Measurements from ENCODE around the gene P4HA2. TPM values are rescaled to one million over a fixed set of nuclear protein-coding genes. Genes with fewer than 3 reads are reported as not detected.

The P4HA2 gene
- total and polyA plus RNA-seq, 2 experiments from 2014 or later, result 139 to 246 TPM

GRCh38 chr5:132206782-132207181 lies 20.9 kb downstream of the P4HA2 start:
- TF ChIP-seq EZH2 (IDR thresholded peaks at IDR 0.05; ENCODE audit: borderline replicate concordance), result no peak
- TF ChIP-seq, protein P1, sequence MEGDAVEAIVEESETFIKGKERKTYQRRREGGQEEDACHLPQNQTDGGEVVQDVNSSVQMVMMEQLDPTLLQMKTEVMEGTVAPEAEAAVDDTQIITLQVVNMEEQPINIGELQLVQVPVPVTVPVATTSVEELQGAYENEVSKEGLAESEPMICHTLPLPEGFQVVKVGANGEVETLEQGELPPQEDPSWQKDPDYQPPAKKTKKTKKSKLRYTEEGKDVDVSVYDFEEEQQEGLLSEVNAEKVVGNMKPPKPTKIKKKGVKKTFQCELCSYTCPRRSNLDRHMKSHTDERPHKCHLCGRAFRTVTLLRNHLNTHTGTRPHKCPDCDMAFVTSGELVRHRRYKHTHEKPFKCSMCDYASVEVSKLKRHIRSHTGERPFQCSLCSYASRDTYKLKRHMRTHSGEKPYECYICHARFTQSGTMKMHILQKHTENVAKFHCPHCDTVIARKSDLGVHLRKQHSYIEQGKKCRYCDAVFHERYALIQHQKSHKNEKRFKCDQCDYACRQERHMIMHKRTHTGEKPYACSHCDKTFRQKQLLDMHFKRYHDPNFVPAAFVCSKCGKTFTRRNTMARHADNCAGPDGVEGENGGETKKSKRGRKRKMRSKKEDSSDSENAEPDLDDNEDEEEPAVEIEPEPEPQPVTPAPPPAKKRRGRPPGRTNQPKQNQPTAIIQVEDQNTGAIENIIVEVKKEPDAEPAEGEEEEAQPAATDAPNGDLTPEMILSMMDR (IDR thresholded peaks at IDR 0.05; ENCODE audit: poor library complexity), result no peak
- no peak for TF ChIP-seq EZH2phosphoT487 (IDR thresholded peaks at IDR 0.05; ENCODE audit: low read depth, severe bottlenecking, unreplicated experiment)
- H3K4me1 ChIP-seq (ENCODE audit: insufficient read depth), result no peaks in the 10 kb centered on the region

GRCh38 chr5:132205385-132206125 lies 22.1 kb downstream of the P4HA2 start:
- Histone ChIP-seq H3K9me3 (ENCODE audit: low read depth) (no peaks in the 10 kb centered on the region), H3K9me2 (replicated peaks; ENCODE audit: insufficient read depth) (no peaks in the 10 kb centered on the region), H3K27me3 (no peaks in the 10 kb centered on the region), H3K4me1 (ENCODE audit: insufficient read depth) (no peaks in the 10 kb centered on the region), H3K36me3 (replicated peaks; ENCODE audit: insufficient read depth, low read depth) (no peaks in the 10 kb centered on the region), H3K27ac (no peak overlapping the region), H4K20me1 (ENCODE audit: insufficient read depth, poor library complexity, severe bottlenecking) (no peaks in the 10 kb centered on the region), H2AFZ (no peak overlapping the region), H3K4me2 (no peak overlapping the region), H3K4me3 (no peak overlapping the region), H3K79me2 (no peaks in the 10 kb centered on the region)
- no peak for DNase-seq (ENCODE audit: low spot score)
- 77% methylated on average over 5 of the region's 5 CpGs for WGBS (ENCODE audit: low lambda C conversion rate, missing lambda C conversion rate)
- TF ChIP-seq EZH2phosphoT487 (IDR thresholded peaks at IDR 0.05; ENCODE audit: low read depth, severe bottlenecking, unreplicated experiment) (no peak), EZH2 (IDR thresholded peaks at IDR 0.05; ENCODE audit: borderline replicate concordance) (no peak)
- TF ChIP-seq, protein P1 (IDR thresholded peaks at IDR 0.05; ENCODE audit: poor library complexity), result no peak

More at GRCh38 chr5:132206782-132207181, 20.9 kb downstream of the P4HA2 start:
- no peak overlapping the region for H3K27ac ChIP-seq
- no peaks in the 10 kb centered on the region for H3K9me3 ChIP-seq (ENCODE audit: low read depth)
- H3K79me2 ChIP-seq, result no peaks in the 10 kb centered on the region
- no peak overlapping the region for H3K4me3 ChIP-seq
- no peaks in the 10 kb centered on the region for H3K9me2 ChIP-seq (replicated peaks; ENCODE audit: insufficient read depth)
- H3K36me3 ChIP-seq (replicated peaks; ENCODE audit: insufficient read depth, low read depth), result no peaks in the 10 kb centered on the region
- no peak overlapping the region for H2AFZ ChIP-seq
- no peak for DNase-seq (ENCODE audit: low spot score)
- no peak overlapping the region for H3K4me2 ChIP-seq
- no peaks in the 10 kb centered on the region for H3K27me3 ChIP-seq
- no peaks in the 10 kb centered on the region for H4K20me1 ChIP-seq (ENCODE audit: insufficient read depth, poor library complexity, severe bottlenecking)

DNA sequence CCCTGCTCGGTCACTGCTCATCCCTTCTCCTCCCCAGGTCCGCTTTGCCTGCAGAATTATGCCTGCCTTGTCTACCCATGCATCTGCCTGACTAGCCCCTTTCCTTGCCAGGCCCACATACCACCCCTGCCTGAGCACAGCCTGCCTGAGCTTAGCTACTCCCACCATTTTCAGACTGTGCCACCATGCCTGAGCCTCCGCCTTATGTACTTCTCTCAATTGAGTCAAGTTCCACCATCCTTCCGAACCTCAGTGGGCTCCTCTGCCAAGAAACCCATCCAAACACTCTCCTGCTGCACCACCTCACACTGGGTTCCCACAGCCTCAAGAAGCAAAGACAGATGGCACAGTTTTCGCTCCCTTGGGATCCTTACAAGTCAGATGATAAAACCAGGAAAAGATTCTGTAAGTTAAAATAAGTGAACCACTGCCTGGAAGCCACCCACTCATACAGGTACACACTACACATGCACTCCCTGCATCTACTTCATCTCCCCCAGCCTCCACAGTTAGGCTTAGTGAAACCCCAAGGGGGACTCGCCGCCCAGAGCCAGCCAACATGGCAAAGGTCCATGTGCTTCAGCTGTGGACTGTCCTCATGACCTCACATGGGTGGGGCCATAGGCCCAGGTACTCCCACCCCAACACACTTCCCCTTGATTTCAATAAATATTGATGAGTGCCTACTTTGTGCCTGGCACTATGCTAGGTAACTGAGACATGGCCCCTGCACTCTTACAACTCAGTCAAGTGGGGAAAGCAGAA lies 23.1 kb downstream of the P4HA2 start:
- H3K4me3 ChIP-seq, result no peak overlapping the region
- H4K20me1 ChIP-seq (ENCODE audit: insufficient read depth, poor library complexity, severe bottlenecking), result no peaks in the 10 kb centered on the region
- H3K9me2 ChIP-seq (replicated peaks; ENCODE audit: insufficient read depth), result no peaks in the 10 kb centered on the region
- no peak for DNase-seq (ENCODE audit: low spot score)
- H3K4me1 ChIP-seq (ENCODE audit: insufficient read depth), result no peaks in the 10 kb centered on the region
- no peak overlapping the region for H3K27ac ChIP-seq
- TF ChIP-seq EZH2phosphoT487 (IDR thresholded peaks at IDR 0.05; ENCODE audit: low read depth, severe bottlenecking, unreplicated experiment) (no peak), EZH2 (IDR thresholded peaks at IDR 0.05; ENCODE audit: borderline replicate concordance) (no peak)
- TF ChIP-seq, protein P1 (IDR thresholded peaks at IDR 0.05; ENCODE audit: poor library complexity), result no peak
- H3K27me3 ChIP-seq, result no peaks in the 10 kb centered on the region
- no peak overlapping the region for H3K4me2 ChIP-seq
- 96% methylated on average over 7 of the region's 7 CpGs for WGBS (ENCODE audit: low lambda C conversion rate, missing lambda C conversion rate)
- no peaks in the 10 kb centered on the region for H3K9me3 ChIP-seq (ENCODE audit: low read depth)
- H3K79me2 ChIP-seq, result no peaks in the 10 kb centered on the region
- H3K36me3 ChIP-seq (replicated peaks; ENCODE audit: insufficient read depth, low read depth), result no peaks in the 10 kb centered on the region
- no peak overlapping the region for H2AFZ ChIP-seq
